ENCODE results near the gene CTNNBL1. TPM values are rescaled to one million over a fixed set of nuclear protein-coding genes. Genes with fewer than 3 reads are reported as not detected.
"Not testable (repeated sequence)": the region's sequence is repeated elsewhere in the genome, so short reads cannot be mapped to it uniquely, and the experiment has no call there.

Gene CTNNBL1
- total RNA-seq, 2 donors from 2014 or later = 36.6 to 50.7 TPM

DNA sequence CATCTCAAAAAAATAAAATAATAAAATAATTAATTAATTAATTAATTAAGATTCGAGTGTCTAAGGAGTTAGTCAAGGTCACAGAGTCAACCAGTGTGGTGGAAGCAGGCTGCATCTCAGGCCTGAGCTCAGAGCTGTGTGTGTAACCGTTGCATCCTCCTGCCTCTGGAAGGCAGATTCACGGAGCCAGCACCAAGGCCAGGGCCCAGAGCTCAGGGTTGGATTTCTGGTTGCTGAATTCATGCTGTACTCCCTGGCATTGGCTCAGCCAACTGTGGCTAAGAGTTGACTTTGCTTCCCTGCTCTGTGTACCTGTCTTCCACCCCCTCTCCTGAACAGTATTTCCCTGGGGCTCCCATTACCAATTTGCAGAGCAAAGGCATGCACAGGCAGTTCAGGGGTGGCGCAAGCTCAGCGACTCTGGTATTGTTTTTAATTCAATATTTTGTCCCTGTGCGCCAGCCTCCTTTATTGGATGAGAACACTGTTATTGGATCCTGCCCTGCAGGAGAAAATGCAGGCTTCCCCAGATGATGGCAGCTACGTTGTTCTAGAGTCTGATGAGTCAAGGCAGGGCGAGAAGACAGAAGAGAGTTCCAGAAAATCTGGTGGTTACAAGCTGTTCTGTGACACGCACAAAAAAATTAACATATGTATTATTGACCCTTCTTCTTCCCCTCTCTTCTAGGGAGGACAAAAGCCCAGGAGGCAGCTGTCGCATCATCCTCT lies 12.3 kb upstream of the CTNNBL1 start:
- DNase-seq = no peak
- no peaks in the 10 kb centered on the region for H3K36me3 ChIP-seq
- no peak overlapping the region for H3K4me3 ChIP-seq
- TF ChIP-seq, protein P1, sequence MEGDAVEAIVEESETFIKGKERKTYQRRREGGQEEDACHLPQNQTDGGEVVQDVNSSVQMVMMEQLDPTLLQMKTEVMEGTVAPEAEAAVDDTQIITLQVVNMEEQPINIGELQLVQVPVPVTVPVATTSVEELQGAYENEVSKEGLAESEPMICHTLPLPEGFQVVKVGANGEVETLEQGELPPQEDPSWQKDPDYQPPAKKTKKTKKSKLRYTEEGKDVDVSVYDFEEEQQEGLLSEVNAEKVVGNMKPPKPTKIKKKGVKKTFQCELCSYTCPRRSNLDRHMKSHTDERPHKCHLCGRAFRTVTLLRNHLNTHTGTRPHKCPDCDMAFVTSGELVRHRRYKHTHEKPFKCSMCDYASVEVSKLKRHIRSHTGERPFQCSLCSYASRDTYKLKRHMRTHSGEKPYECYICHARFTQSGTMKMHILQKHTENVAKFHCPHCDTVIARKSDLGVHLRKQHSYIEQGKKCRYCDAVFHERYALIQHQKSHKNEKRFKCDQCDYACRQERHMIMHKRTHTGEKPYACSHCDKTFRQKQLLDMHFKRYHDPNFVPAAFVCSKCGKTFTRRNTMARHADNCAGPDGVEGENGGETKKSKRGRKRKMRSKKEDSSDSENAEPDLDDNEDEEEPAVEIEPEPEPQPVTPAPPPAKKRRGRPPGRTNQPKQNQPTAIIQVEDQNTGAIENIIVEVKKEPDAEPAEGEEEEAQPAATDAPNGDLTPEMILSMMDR (IDR thresholded peaks at IDR 0.05) = no peak
- intact Hi-C loops (cut with DNase I) = no loop called here
- no peak overlapping the region for H3K27ac ChIP-seq
- H3K4me1 ChIP-seq = no peaks in the 10 kb centered on the region
- no peak overlapping the region for H3K9ac ChIP-seq (ENCODE audit: low read depth in 2 of 2, low read length in 2 of 2)
- no peaks in the 10 kb centered on the region for H3K27me3 ChIP-seq
- no peaks in the 10 kb centered on the region for H3K9me3 ChIP-seq

DNA sequence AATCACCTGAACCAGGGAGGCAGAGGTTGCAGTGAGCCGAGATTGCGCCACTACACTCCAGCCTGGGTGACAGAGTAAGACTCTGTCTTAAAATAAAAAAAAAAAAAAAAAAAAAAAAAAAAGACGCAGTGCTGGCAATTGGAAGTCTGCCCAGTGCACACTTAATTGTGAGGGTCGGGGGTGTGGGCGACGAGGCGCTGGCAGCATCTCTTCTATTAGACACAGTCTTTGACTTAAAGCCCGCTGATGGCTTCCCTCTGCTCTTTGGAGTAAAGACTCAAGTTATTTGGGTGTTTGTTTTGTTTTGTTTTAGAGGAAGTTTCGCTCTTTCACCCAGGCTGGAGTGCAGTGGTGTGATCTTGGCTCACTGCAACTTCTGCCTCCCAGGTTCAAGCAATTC lies 10.7 kb upstream of the CTNNBL1 start:
- intact Hi-C loops (cut with DNase I); DNase-seq; H3K27me3 ChIP-seq: not testable (repeated sequence)

DNA sequence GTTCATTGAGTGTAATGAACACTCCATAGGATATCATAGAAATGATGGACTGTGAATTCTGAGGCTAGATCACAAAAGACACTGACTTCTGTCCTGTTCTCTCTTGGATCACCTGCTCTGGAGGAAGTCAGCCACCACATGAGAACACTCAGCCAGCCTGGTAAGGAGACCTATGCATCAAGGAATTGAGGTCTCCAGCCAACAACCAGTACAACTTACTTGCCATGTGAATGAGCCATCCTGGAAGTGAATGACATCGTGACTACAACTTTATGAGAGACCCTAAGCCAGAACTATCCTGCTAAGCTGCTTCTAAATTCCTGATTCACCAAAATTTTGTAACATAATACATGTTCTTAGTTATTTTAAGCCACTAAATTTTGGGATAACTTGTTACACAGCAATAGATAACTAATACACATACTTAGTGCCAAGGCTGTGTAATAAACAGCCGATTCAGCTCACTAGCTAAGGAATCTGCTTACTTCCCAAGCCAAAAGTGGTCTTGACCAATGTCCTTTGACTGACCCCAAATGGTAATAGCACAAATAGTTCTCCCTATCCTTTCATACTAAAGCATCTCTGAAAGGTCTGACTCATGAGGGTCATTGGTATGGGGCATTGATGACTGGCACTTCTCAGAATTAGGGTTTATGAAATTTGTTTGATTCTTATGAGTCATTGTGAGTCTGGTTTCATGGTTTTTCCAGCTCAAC lies 6.9 kb upstream of the CTNNBL1 start:
- TF ChIP-seq, protein P1 (IDR thresholded peaks at IDR 0.05) = no peak
- no peak for DNase-seq
- Histone ChIP-seq H3K9me3 (no peaks in the 10 kb centered on the region), H3K4me3 (no peak overlapping the region), H3K27ac (no peak overlapping the region), H3K36me3 (no peaks in the 10 kb centered on the region), H3K9ac (ENCODE audit: low read depth in 2 of 2, low read length in 2 of 2) (no peak overlapping the region), H3K4me1 (no peaks in the 10 kb centered on the region), H3K27me3 (peaks cover 7% of the 10 kb centered on the region)
- intact Hi-C loops (cut with DNase I) = no loop called here

More for the DNA sequence above, 10.7 kb upstream of the CTNNBL1 start:
- H3K4me1 ChIP-seq; H3K9ac ChIP-seq (ENCODE audit: low read depth in 2 of 2, low read length in 2 of 2); H3K9me3 ChIP-seq; H3K36me3 ChIP-seq; H3K27ac ChIP-seq; H3K4me3 ChIP-seq: not testable (repeated sequence)

DNA sequence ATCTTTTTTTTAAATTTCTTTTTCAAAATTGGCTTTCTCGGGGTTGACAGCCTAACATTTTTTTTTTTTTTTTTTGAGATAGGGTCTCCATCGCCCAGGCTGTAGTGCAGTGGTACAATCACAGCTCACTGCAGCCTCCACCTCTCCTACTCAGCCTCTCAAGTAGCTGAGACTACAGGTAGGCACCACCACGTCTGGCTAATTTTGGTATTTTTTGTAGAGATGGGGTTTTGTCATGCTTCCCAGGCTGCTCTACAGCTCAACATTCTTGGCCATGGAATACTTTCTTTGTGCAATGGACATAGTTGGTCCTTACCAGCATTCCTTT lies 6.4 kb upstream of the CTNNBL1 start:
- Histone ChIP-seq H3K27me3 (peaks cover 7% of the 10 kb centered on the region), H3K4me3 (no peak overlapping the region), H3K9me3 (no peaks in the 10 kb centered on the region), H3K36me3 (no peaks in the 10 kb centered on the region), H3K4me1 (no peaks in the 10 kb centered on the region), H3K9ac (ENCODE audit: low read depth in 2 of 2, low read length in 2 of 2) (no peak overlapping the region), H3K27ac (no peak overlapping the region)
- DNase-seq = no peak
- intact Hi-C loops (cut with DNase I) = no loop called here
- TF ChIP-seq, protein P1 (IDR thresholded peaks at IDR 0.05) = no peak

DNA sequence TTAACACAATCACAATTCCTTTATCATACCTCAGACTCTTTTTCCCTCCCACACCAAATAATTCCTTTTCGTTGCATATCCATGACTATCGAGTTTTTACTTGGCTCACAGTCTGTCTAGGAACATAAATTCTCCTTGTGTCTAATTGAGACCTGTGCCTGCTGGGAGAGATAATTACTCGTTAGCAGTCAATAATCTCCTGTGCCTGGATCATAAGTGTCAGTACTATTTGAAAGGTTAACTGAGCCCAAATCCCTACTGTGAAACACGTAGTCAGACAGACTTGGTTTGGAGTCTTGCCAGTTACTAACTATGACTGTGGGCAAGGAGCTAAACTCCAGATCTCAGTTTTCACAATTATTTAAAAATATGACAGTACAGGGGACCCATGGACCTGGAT lies 5.7 kb upstream of the CTNNBL1 start:
- TF ChIP-seq, protein P1 (IDR thresholded peaks at IDR 0.05) = no peak
- intact Hi-C loops (cut with DNase I) = no loop called here
- DNase-seq = no peak

More for the DNA sequence above, 5.7 kb upstream of the CTNNBL1 start:
- Histone ChIP-seq H3K4me1 (no peaks in the 10 kb centered on the region), H3K36me3 (no peaks in the 10 kb centered on the region), H3K27ac (no peak overlapping the region), H3K9ac (ENCODE audit: low read depth in 2 of 2, low read length in 2 of 2) (no peak overlapping the region), H3K27me3 (peaks cover 7% of the 10 kb centered on the region), H3K4me3 (no peak overlapping the region), H3K9me3 (no peaks in the 10 kb centered on the region)

Data from colonic mucosa (tissue), 4 donors.